NCI-H510A (cell line): Measurements from ENCODE around the gene XPO6.

Experiments used
- DNase-seq: peaks from one replicate; lab custom pipeline; 2025; lab: John Stamatoyannopoulos, UW

The XPO6 gene

DNA sequence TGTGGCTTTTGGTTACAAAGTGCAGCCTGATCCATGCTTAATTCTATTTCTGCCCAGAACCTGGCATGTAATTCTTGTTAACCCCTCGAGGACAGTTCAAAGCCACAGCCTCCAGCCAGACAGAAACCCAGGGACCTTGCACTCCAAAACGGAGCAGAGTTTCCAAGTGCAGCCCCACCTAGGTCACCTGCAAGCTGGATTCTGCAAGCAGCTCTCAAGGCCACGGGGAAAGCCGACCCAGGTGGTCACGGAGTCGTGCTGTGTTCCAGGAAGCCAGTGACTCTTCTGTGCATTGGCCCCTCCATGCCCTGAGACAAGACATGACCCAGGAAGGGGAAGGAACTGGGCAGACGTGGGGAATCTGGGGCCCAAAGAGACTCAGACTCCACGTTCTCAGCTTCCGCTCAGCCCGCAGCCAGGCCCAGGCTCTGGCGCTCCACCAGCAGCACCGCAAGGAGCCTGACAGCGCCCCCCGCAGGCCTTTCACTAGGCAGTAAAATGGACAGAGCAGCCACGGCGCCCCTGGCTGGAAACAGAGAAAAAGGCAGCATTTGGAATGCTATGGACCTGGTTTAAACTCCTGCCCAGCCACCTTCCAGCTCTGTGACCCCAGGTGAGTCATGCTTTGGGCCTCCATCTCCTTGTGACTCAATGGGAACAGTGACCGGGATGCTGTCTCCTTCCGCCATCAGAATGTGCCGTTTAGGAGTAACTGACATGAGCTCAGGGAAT lies 121.0 kb downstream of the XPO6 start:
- no peak for DNase-seq

DNA sequence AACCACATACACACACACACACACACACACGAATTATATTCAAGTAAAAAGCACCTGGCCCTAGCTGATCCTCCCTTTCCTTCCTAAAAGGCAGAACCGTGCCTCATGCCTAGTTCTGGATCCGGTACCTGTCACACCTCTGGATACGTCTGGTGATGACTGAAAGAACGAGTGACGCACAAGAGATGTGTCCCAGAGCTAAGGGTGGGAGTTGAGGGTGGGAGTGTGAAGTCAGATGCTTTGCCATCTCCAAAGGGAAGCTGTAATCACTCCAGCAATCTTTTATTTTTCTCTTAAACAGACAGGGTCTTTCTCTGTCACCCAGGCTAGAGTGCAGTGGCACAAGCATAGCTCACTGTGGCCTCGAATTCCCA lies 121.8 kb downstream of the XPO6 start:
- no peak for DNase-seq

DNA sequence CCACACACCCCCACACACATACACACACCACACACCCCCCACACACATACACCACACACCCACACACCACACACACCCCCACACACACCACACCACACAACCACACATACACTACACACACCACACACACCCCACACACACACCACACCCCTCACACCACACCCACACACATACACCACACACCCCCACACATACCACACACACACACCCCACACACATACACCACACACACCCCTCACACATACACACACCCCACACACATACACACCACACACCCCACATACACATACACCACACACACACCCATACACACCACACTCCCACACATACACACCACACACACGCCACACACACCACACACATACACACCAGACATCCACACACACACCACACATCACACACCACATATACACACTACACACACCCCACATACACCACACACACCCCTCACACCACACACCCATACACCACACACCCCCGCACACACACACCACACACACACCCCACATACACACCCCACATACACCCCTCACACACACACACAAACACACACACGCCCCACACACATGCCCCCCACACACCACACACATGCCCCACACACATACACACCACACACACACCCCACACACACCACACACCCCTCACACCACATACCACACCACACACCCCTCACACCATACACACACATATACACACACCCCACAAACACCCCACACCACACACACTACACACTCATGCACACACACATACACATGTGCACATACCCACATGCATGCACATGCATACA lies 122.4 kb downstream of the XPO6 start:
- DNase-seq: no peak

- no peak for DNase-seq
These were observed 124.0 kb downstream of the XPO6 start for GRCh38 chr16:28087675-28088300.

DNA sequence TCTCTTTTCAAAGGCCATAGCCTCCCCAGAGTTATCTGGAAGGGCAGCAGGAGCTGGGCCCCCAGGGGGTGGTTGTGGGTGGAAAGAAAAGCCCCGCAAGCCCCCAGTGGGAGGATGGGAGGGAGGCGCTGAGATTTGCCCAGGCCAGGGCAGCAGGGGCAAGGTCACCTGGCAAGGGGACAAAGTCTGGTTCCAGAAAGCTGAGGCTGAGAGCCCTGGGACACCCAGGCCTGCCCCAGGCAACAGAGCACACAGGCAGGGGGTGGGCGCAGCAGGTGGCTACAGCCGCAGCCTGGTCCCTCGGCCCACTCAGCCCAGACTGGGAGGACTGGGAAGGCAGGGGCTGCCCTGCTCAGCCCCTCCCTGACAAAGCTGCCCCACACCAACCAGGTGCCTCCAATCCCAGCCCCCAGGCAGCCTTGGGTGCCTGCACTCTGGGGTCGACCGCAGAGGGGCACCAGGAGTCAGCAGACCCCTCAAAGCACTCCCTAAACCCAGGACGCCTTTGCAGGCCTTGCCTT lies 124.6 kb downstream of the XPO6 start:
- no peak for DNase-seq

- no peak for DNase-seq
These were observed 125.3 kb downstream of the XPO6 start for GRCh38 chr16:28086186-28087139.

- no peak for DNase-seq
These were observed 126.2 kb downstream of the XPO6 start for GRCh38 chr16:28085389-28086171.

- DNase-seq: no peak
These were observed 127.6 kb downstream of the XPO6 start for GRCh38 chr16:28084209-28084608.

DNA sequence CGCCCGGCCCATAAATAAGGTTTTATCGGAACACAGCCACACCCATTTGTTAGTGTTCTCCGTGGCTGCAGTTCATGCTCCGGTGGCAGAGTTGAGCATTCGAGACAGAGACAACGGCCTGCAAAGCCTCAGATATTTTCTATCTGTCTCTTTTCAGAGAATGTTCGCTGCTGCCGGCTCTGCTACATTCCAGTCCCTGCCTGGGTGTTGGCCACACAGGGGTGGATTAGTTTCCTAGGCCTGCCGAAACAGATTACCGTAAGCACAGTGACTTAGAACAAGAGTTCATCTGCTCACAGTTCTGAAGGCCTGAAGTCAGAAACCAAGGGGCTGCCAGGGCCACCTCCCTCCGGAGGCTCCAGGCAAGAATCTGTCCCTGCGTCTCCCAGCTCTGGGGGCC lies 129.1 kb downstream of the XPO6 start:
- no peak for DNase-seq

GRCh38 chr16:28081391-28081968 lies 130.3 kb downstream of the XPO6 start:
- DNase-seq: no peak

- no peak for DNase-seq
These were observed 133.5 kb downstream of the XPO6 start for GRCh38 chr16:28078261-28078660.

- DNase-seq: no peak
These were observed 137.9 kb downstream of the XPO6 start for GRCh38 chr16:28073836-28074235.

GRCh38 chr16:28072087-28072486 lies 139.7 kb downstream of the XPO6 start:
- DNase-seq: no peak

- DNase-seq: no peak
These were observed 141.6 kb downstream of the XPO6 start for GRCh38 chr16:28069971-28070794.

- DNase-seq: no peak
These were observed 142.8 kb downstream of the XPO6 start for GRCh38 chr16:28068976-28069375.

GRCh38 chr16:28067604-28068379 lies 144.0 kb downstream of the XPO6 start:
- no peak for DNase-seq

DNA sequence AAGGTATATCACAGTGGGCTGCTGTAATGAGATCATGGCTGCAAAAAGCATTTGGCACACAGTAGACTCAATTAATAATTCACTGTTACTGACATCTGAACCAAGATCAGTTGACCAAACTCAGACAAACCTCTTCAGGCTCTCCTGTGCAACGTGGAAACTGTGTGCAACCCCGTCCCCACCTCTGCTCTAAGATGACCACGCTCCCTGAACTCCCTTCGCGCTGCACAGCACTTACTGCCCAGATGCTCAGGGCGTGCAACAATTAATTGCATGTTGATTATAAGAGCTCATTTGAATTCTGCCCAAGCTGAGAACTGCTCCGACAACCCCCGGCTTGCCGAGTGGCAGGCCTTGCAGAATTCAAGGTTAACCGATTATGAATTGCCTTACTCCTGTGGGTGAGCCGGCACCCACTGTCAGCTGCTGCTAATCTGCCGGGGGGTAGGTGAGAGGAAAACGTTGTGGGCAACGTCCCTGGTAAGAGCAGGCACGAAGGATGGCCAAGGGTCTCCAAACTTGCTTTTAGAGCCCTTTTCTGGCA lies 147.0 kb downstream of the XPO6 start:
- no peak for DNase-seq

GRCh38 chr16:28064150-28064549 lies 147.6 kb downstream of the XPO6 start:
- no peak for DNase-seq
